Astrocyte of the spinal cord (primary cell): ENCODE data around the gene KRTAP2-2.
"Not testable (repeated sequence)": the region's sequence is repeated elsewhere in the genome, so short reads cannot be mapped to it uniquely, and the experiment has no call there.

Experiments
- DNase-seq: peaks from one replicate; pipeline ENCODE4 v3.0.0; 2011; ENCODE audit warnings: low read depth, low spot score
- H3K4me3 ChIP-seq: 2 replicates; pipeline ENCODE4 v1.5.1; 2011; ENCODE audit warnings: low read depth, mild to moderate bottlenecking, low read length, moderate library complexity
- CTCF ChIP-seq: IDR thresholded peaks from 2 replicates; pipeline ENCODE4 v1.5.1; 2012; ENCODE audit warnings: low read depth, mild to moderate bottlenecking, low read length, inconsistent platforms
- in situ Hi-C: cut with HindIII; loops from 2 replicates; pipeline ENCODE4 v1.10.0; 2017; ENCODE audit warnings: low sequenced_read_pairs

The KRTAP2-2 gene

GRCh38 chr17:41049110-41049509, 5.9 kb downstream of the KRTAP2-2 start:
- no peak for TF ChIP-seq CTCF
- DNase-seq: peak; percentile 74
- no peak overlapping the region for H3K4me3 ChIP-seq
- in situ Hi-C loops: no loop called here

- in situ Hi-C loops: no loop called here
- no peak overlapping the region for H3K4me3 ChIP-seq
- TF ChIP-seq CTCF: no peak
- DNase-seq: peak; percentile 41
These were observed 6.6 kb downstream of the KRTAP2-2 start for GRCh38 chr17:41048441-41048840.

GRCh38 chr17:41046735-41047465, 8.1 kb downstream of the KRTAP2-2 start, which contains the start of gene KRTAP2-1:
Gene KRTAP2-1, minus strand, starts transcription at chr17:41047316. Its CDS starts 49 bp downstream, at chr17:41047267.
- in situ Hi-C loops, H3K4me3 ChIP-seq, DNase-seq: not testable (repeated sequence)

- no peak for DNase-seq
- no peak for TF ChIP-seq CTCF
- in situ Hi-C loops: no loop called here
- H3K4me3 ChIP-seq: no peak overlapping the region
These were observed 12.1 kb downstream of the KRTAP2-2 start for GRCh38 chr17:41042953-41043352.

GRCh38 chr17:41040783-41041571, 14.1 kb downstream of the KRTAP2-2 start, which contains the start of gene KRTAP1-1:
Gene KRTAP1-1, minus strand, starts transcription at chr17:41041450. Its CDS starts 53 bp downstream, at chr17:41041397.
- in situ Hi-C loops, H3K4me3 ChIP-seq: not testable (repeated sequence)
- DNase-seq: peak; percentile 43

- no peak for TF ChIP-seq CTCF
- no peak overlapping the region for H3K4me3 ChIP-seq
- in situ Hi-C loops: no loop called here
- DNase-seq: no peak
These were observed 17.1 kb downstream of the KRTAP2-2 start for GRCh38 chr17:41037853-41038350.

GRCh38 chr17:41034346-41034935, 20.6 kb downstream of the KRTAP2-2 start, which contains the start of gene KRTAP1-3:
Gene KRTAP1-3, minus strand, starts transcription at chr17:41034874. Its CDS starts 53 bp downstream, at chr17:41034821.
- in situ Hi-C loops, H3K4me3 ChIP-seq, DNase-seq: not testable (repeated sequence)
